ENCODE results near the gene PHACTR3. TPM values are rescaled to one million over a fixed set of nuclear protein-coding genes. Genes with fewer than 3 reads are reported as not detected.

The PHACTR3 gene
- total RNA-seq, 2 experiments from 2014 or later: not detected

- no peaks in the 10 kb centered on the region for H3K9me3 Mint-ChIP-seq
- ChIA-PET POLR2A (no interaction called here), CTCF (interaction anchor here (0.8 kb wide), 1 partner anchor 22 kb away, joined by 3 read pairs; no protein-coding TSS in a partner anchor)
- H3K27ac Mint-ChIP-seq: no peak overlapping the region
- H3K4me1 Mint-ChIP-seq: no peaks in the 10 kb centered on the region
- no peaks in the 10 kb centered on the region for H3K36me3 Mint-ChIP-seq (ENCODE audit: low read depth)
- no peaks in the 10 kb centered on the region for H3K27me3 Mint-ChIP-seq
- no peak overlapping the region for H3K4me3 Mint-ChIP-seq
- DNase-seq: no peak
These were observed 18.8 kb downstream of the PHACTR3 start for GRCh38 chr20:59623133-59623532.

- Mint-ChIP-seq H3K27ac (no peak overlapping the region), H3K27me3 (no peaks in the 10 kb centered on the region), H3K9me3 (no peaks in the 10 kb centered on the region), H3K36me3 (ENCODE audit: low read depth) (no peaks in the 10 kb centered on the region), H3K4me1 (no peaks in the 10 kb centered on the region), H3K4me3 (no peak overlapping the region)
- no peak for DNase-seq
- ChIA-PET CTCF (interaction anchor here (0.6 kb wide), 1 partner anchor 703 kb away, joined by 6 read pairs; no protein-coding TSS in a partner anchor), POLR2A (no interaction called here)
These were observed 19.2 kb downstream of the PHACTR3 start for GRCh38 chr20:59623583-59623982.

GRCh38 chr20:59624401-59624800 lies 20.1 kb downstream of the PHACTR3 start:
- no peak overlapping the region for H3K4me3 Mint-ChIP-seq
- no peak for DNase-seq
- H3K36me3 Mint-ChIP-seq (ENCODE audit: low read depth): no peaks in the 10 kb centered on the region
- POLR2A ChIA-PET: no interaction called here
- H3K9me3 Mint-ChIP-seq: no peaks in the 10 kb centered on the region
- no peaks in the 10 kb centered on the region for H3K4me1 Mint-ChIP-seq
- H3K27ac Mint-ChIP-seq: no peak overlapping the region
- no peaks in the 10 kb centered on the region for H3K27me3 Mint-ChIP-seq
- CTCF ChIA-PET: interaction anchor here (0.6 kb wide), 1 partner anchor 704 kb away, joined by 6 read pairs; no protein-coding TSS in a partner anchor

DNA sequence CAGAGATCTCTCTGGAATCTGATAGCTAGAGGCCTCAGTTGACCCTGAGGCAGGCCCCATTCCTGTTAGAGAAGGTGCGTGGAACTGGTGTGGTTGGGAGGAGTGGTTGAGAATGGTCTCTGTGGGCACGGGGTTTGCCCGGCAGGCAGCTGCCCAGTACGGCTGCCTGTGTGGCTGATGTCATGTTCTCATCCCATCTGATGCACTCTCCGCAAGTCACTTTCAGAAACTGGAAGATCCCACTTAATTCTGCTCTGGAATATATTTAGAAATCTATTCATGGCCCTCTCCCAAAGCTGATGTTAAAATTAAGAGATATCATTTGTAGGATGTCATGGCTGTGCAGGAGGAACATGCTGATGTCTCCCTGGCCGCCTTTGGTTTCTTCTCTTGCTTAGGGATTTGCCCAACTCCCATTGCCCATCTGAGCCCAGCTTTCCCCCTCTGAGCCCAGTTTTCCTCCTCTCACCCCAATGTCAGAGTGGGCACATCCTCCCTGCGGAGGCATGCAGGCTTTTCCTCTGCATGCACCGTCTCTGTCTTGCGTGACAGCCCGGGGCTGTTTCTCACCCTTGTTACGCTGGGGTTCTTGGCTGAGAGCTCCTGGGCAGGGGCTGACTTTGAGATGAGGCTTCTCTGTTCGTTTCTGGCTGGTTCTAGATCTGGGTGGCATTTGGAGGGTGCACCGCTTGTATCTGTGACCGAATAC lies 21.0 kb downstream of the PHACTR3 start:
- H3K36me3 Mint-ChIP-seq (ENCODE audit: low read depth): no peaks in the 10 kb centered on the region
- H3K9me3 Mint-ChIP-seq: no peaks in the 10 kb centered on the region
- ChIA-PET CTCF (no interaction called here), POLR2A (no interaction called here)
- no peaks in the 10 kb centered on the region for H3K27me3 Mint-ChIP-seq
- H3K4me3 Mint-ChIP-seq: no peak overlapping the region
- no peaks in the 10 kb centered on the region for H3K4me1 Mint-ChIP-seq
- no peak for DNase-seq
- H3K27ac Mint-ChIP-seq: no peak overlapping the region

- Mint-ChIP-seq H3K9me3 (no peaks in the 10 kb centered on the region), H3K4me1 (no peaks in the 10 kb centered on the region), H3K4me3 (no peak overlapping the region), H3K36me3 (ENCODE audit: low read depth) (no peaks in the 10 kb centered on the region), H3K27ac (no peak overlapping the region), H3K27me3 (no peaks in the 10 kb centered on the region)
- DNase-seq: no peak
- ChIA-PET POLR2A (no interaction called here), CTCF (no interaction called here)
These were observed 23.0 kb downstream of the PHACTR3 start for GRCh38 chr20:59627298-59627697.

DNA sequence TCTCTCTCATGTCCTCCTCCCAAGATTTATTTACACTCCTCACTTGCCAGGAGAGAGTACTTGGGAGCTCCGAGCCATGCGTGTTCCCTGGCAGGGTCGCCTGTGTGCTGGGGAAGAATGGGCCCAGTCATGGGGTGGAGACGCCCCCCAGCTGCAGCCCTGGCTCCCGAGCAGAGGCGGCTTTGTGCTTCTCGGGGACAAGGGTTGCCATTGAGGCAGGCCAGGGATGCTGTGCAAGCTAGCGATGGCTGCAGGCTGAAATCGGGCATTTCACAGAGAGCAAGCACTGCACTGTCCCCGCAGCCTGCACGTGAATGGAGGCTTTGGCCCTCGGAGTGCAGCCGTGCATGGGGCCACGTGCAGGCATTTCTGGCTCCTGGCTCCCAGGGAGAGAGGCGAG lies 23.8 kb downstream of the PHACTR3 start:
- Mint-ChIP-seq H3K4me1 (no peaks in the 10 kb centered on the region), H3K9me3 (no peaks in the 10 kb centered on the region), H3K27me3 (no peaks in the 10 kb centered on the region), H3K4me3 (no peak overlapping the region), H3K36me3 (ENCODE audit: low read depth) (no peaks in the 10 kb centered on the region), H3K27ac (no peak overlapping the region)
- DNase-seq: no peak
- POLR2A ChIA-PET: no interaction called here
- CTCF ChIA-PET: no interaction called here

DNA sequence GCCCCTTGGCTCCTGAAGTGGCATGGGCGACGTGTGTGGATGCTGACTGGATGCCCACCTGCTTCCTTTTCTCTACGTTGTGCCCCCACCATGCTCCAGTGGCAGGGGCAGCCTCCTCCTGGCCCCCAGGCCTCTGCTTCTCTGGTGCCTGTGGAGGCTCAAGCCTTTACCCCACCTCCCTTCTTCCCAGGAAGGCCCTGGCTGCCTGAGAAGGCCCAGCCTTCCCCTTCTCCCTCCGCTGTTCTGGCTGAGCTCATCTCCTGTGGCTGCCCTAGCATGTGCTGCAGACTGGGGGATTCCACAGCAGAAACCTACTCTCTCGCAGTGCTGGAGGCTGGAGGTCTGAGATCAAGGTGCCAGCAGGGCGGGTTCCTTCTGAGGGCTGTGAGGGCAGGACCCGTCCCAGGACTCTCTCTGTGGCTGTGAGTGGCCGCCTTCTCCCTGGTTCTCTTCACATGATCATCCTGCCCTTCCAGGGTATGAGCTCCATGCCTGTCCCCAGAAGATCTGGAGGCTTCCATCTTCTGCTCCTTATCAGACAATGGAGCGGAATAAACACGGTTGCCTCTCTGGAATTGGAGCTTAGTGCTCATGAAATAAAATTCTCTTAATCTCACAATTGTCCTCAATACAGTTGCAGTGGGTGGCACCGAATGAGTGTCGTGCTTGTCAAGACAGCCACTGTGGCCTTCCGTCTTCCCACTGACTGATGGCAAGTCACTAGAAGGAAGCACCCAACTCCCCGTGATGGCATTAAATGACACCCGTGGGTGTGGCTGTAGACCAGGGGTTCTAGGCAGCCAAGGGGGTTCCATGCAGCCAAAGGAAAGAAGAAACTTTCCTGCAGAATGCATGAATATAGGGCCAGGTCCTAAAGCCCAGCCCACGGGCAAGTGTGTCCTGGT lies 25.1 kb downstream of the PHACTR3 start:
- Mint-ChIP-seq H3K36me3 (ENCODE audit: low read depth) (no peaks in the 10 kb centered on the region), H3K4me1 (no peaks in the 10 kb centered on the region), H3K9me3 (no peaks in the 10 kb centered on the region), H3K4me3 (no peak overlapping the region), H3K27me3 (no peaks in the 10 kb centered on the region), H3K27ac (no peak overlapping the region)
- CTCF ChIA-PET: no interaction called here
- DNase-seq: no peak
- POLR2A ChIA-PET: no interaction called here

GRCh38 chr20:59630526-59630925 lies 26.2 kb downstream of the PHACTR3 start:
- POLR2A ChIA-PET: no interaction called here
- no peaks in the 10 kb centered on the region for H3K4me1 Mint-ChIP-seq
- H3K9me3 Mint-ChIP-seq: no peaks in the 10 kb centered on the region
- no peak overlapping the region for H3K27ac Mint-ChIP-seq
- peaks cover under 1% of the 10 kb centered on the region for H3K27me3 Mint-ChIP-seq
- H3K36me3 Mint-ChIP-seq (ENCODE audit: low read depth): no peaks in the 10 kb centered on the region
- H3K4me3 Mint-ChIP-seq: no peak overlapping the region
- CTCF ChIA-PET: no interaction called here
- no peak for DNase-seq

- no peaks in the 10 kb centered on the region for H3K9me3 Mint-ChIP-seq
- H3K4me1 Mint-ChIP-seq: no peaks in the 10 kb centered on the region
- no peak overlapping the region for H3K27ac Mint-ChIP-seq
- peaks cover 3% of the 10 kb centered on the region for H3K27me3 Mint-ChIP-seq
- no peak overlapping the region for H3K4me3 Mint-ChIP-seq
- ChIA-PET CTCF (no interaction called here), POLR2A (no interaction called here)
- DNase-seq: peak; percentile 3
- no peaks in the 10 kb centered on the region for H3K36me3 Mint-ChIP-seq (ENCODE audit: low read depth)
These were observed 27.6 kb downstream of the PHACTR3 start for GRCh38 chr20:59631751-59632540.

GRCh38 chr20:59632541-59633113 lies 28.3 kb downstream of the PHACTR3 start:
- H3K9me3 Mint-ChIP-seq: no peaks in the 10 kb centered on the region

GRCh38 chr20:59633656-59634251 lies 29.4 kb downstream of the PHACTR3 start:
- Mint-ChIP-seq H3K9me3 (no peaks in the 10 kb centered on the region), H3K27ac (no peak overlapping the region), H3K36me3 (ENCODE audit: low read depth) (no peaks in the 10 kb centered on the region), H3K4me1 (no peaks in the 10 kb centered on the region), H3K27me3 (peaks cover 3% of the 10 kb centered on the region), H3K4me3 (no peak overlapping the region)
- no peak for DNase-seq
- CTCF ChIA-PET: no interaction called here
- POLR2A ChIA-PET: no interaction called here

More at GRCh38 chr20:59632541-59633113, 28.3 kb downstream of the PHACTR3 start:
- POLR2A ChIA-PET: no interaction called here
- Mint-ChIP-seq H3K4me3 (no peak overlapping the region), H3K4me1 (no peaks in the 10 kb centered on the region), H3K27me3 (peaks cover 3% of the 10 kb centered on the region), H3K27ac (no peak overlapping the region), H3K36me3 (ENCODE audit: low read depth) (no peaks in the 10 kb centered on the region)
- DNase-seq: peak; percentile 4
- CTCF ChIA-PET: no interaction called here

DNA sequence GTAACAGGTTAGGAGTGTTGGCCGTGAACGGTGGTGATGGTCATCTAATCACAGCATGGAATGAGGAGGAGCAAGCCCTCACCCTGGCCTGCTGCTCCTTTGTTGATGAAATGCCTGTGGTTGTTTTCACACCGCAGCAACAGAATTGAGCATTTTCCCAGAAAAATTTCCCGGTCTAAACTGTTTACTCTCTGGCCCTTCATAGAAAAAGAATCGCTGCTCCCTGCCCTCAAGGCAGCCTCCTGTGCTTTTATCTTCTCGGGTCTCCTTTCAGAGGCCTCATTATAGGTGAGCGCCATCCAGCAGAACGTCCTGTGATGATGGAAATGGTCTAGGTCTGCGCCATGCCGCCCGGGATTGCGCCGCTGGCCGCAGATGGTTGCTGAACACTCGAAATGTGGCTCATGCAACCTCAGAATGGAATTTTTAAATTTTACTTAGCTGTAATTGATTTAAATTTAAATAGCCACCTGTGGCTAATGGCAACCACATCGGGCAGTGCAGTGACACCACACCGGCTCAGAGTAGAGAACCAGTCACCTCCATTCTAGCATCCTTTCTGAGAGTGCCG lies 30.2 kb downstream of the PHACTR3 start:
- POLR2A ChIA-PET: no interaction called here
- no peaks in the 10 kb centered on the region for H3K9me3 Mint-ChIP-seq
- CTCF ChIA-PET: no interaction called here
- peaks cover 3% of the 10 kb centered on the region for H3K27me3 Mint-ChIP-seq
- DNase-seq: no peak
- H3K27ac Mint-ChIP-seq: no peak overlapping the region
- no peaks in the 10 kb centered on the region for H3K36me3 Mint-ChIP-seq (ENCODE audit: low read depth)
- no peak overlapping the region for H3K4me3 Mint-ChIP-seq
- no peaks in the 10 kb centered on the region for H3K4me1 Mint-ChIP-seq

Data from activated CD4-positive, alpha-beta T cell treated with anti-CD3 and anti-CD28 coated beads, Interleukin-2, amount 10 ng/mL, durations not matched to agents 7 days and 5 days (primary cell).